ENCODE data around the gene ANXA6.

DNA sequence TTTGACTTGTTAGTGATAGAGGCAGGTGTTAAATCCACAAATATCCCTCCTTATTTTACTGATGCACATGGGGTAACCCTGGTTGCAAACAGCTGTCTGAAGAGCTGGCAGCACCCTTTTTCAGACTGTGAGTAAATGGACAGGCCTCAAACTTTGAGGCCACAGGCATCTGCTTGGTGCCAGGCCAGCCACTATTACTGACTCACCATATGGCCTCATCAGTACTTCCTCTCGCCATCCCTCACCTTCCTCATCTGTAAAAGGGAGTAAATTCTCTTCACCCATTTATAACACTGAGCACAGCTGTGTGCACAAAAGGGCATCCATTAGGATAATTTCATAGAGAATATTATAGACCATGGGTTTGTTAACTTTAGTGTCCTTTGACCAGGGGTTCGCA is 64.8 kb downstream of the ANXA6 start:
- TF ChIP-seq, protein P1, sequence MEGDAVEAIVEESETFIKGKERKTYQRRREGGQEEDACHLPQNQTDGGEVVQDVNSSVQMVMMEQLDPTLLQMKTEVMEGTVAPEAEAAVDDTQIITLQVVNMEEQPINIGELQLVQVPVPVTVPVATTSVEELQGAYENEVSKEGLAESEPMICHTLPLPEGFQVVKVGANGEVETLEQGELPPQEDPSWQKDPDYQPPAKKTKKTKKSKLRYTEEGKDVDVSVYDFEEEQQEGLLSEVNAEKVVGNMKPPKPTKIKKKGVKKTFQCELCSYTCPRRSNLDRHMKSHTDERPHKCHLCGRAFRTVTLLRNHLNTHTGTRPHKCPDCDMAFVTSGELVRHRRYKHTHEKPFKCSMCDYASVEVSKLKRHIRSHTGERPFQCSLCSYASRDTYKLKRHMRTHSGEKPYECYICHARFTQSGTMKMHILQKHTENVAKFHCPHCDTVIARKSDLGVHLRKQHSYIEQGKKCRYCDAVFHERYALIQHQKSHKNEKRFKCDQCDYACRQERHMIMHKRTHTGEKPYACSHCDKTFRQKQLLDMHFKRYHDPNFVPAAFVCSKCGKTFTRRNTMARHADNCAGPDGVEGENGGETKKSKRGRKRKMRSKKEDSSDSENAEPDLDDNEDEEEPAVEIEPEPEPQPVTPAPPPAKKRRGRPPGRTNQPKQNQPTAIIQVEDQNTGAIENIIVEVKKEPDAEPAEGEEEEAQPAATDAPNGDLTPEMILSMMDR (IDR thresholded peaks at IDR 0.05; ENCODE audit: insufficient read depth, low read length): no peak
- TF ChIP-seq SPI1 (IDR thresholded peaks at IDR 0.05; ENCODE audit: borderline replicate concordance, low read depth): peak; percentile 75; the same call in 1 of the 2 replicates
